ENCODE measurements around the gene NEIL1. TPM values are rescaled to one million over a fixed set of nuclear protein-coding genes. Genes with fewer than 3 reads are reported as not detected.
"Not testable (repeated sequence)": the region's sequence is repeated elsewhere in the genome, so short reads cannot be mapped to it uniquely, and the experiment has no call there.

Gene NEIL1
- total and polyA plus RNA-seq, 8 donors: 9.1 to 97.5 (median 23.2) TPM

- H3K4me3 ChIP-seq: no peak overlapping the region
- ATAC-seq (no peak), FAIRE-seq (no peak), DNase-seq (no peak)
- H3K36me3 ChIP-seq: no peaks in the 10 kb centered on the region
- H3K27me3 ChIP-seq: no peaks in the 10 kb centered on the region
- H3K4me1 ChIP-seq: no peaks in the 10 kb centered on the region
- no peaks in the 10 kb centered on the region for H3K9me3 ChIP-seq
- intact Hi-C loops (cut with DNase I): no loop called here
- TF ChIP-seq CTCF (IDR thresholded peaks at IDR 0.05): no peak
- H3K27ac ChIP-seq: no peak overlapping the region
- 64 to 68% methylated on average over 5 of the region's 5 CpGs for WGBS, 2 donors
Observed at GRCh38 chr15:75314552-75315290, 32.1 kb upstream of the NEIL1 start.

- H3K27ac ChIP-seq; FAIRE-seq; H3K4me1 ChIP-seq; H3K27me3 ChIP-seq; H3K36me3 ChIP-seq; intact Hi-C loops (cut with DNase I); ATAC-seq; H3K9me3 ChIP-seq; DNase-seq; H3K4me3 ChIP-seq: not testable (repeated sequence)
- 72 to 84% methylated on average over 5 of the region's 5 CpGs for WGBS, 2 donors
Observed at GRCh38 chr15:75319231-75319897, 27.5 kb upstream of the NEIL1 start.

- intact Hi-C loops (cut with DNase I): loop anchor here in 1 of 3 donors (10.0 kb wide), 1 partner anchor 97 kb away; no protein-coding TSS in a partner anchor
- WGBS, 2 donors: 80 to 86% methylated on average over 6 of the region's 6 CpGs
- no peak overlapping the region for H3K27ac ChIP-seq
- no peaks in the 10 kb centered on the region for H3K9me3 ChIP-seq
- H3K36me3 ChIP-seq: no peaks in the 10 kb centered on the region
- H3K4me3 ChIP-seq: no peak overlapping the region
- TF ChIP-seq CTCF (IDR thresholded peaks at IDR 0.05): no peak
- no peaks in the 10 kb centered on the region for H3K4me1 ChIP-seq
- no peak for FAIRE-seq
- no peak for ATAC-seq
- no peaks in the 10 kb centered on the region for H3K27me3 ChIP-seq
- DNase-seq: no peak
Observed at GRCh38 chr15:75321711-75322110, 25.1 kb upstream of the NEIL1 start.

DNA sequence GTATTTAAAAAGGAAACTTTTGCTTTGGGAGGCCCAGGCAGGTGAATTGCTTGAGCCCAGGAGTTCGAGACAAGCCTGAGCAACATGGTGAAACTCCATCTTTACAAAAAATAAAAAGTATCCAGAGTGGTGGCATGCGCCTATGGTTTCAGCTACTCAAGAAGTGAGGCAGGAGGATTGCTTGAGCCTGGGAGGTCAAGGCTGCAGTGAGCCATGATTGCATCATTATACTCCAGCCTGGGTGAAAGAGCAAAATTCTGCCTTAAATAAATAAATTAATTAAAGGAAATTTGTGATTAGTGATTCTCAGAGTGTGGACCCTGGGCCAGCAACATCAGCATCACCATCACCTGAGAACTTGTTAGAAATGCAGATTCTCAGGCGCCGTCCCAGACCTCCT lies 20.9 kb upstream of the NEIL1 start:
- DNase-seq (no peak), ATAC-seq (no peak), FAIRE-seq (no peak)
- H3K27me3 ChIP-seq: no peaks in the 10 kb centered on the region
- 84 to 89% methylated on average over 4 of the region's 4 CpGs for WGBS, 2 donors
- H3K9me3 ChIP-seq: no peaks in the 10 kb centered on the region
- intact Hi-C loops (cut with DNase I): loop anchor here in 1 of 3 donors (10.0 kb wide), 1 partner anchor 101 kb away; no protein-coding TSS in a partner anchor
- no peaks in the 10 kb centered on the region for H3K4me1 ChIP-seq
- H3K4me3 ChIP-seq: no peak overlapping the region
- TF ChIP-seq CTCF (IDR thresholded peaks at IDR 0.05): no peak
- no peaks in the 10 kb centered on the region for H3K36me3 ChIP-seq
- no peak overlapping the region for H3K27ac ChIP-seq

- Histone ChIP-seq H3K27me3 (no peaks in the 10 kb centered on the region), H3K27ac (no peak overlapping the region), H3K36me3 (no peaks in the 10 kb centered on the region), H3K4me1 (no peaks in the 10 kb centered on the region), H3K4me3 (no peak overlapping the region), H3K9me3 (no peaks in the 10 kb centered on the region)
- intact Hi-C loops (cut with DNase I): loop anchor here in 1 of 3 donors (10.0 kb wide), 1 partner anchor 102 kb away; no protein-coding TSS in a partner anchor
- TF ChIP-seq CTCF (IDR thresholded peaks at IDR 0.05): no peak
- WGBS, 2 donors: 74 to 91% methylated on average over 4 of the region's 4 CpGs
- ATAC-seq (no peak), DNase-seq (no peak), FAIRE-seq (no peak)
Observed at GRCh38 chr15:75327005-75327404, 19.8 kb upstream of the NEIL1 start.

Data from pancreas (tissue), 10 donors.